Stimulated activated CD4-positive, alpha-beta T cell treated with anti-CD3 and anti-CD28 coated beads, Interleukin-1b, Interleukin-23, amount 100 ng/mL, for 1 hour (primary cell): ENCODE measurements around the gene CAPN5.
"Not testable (repeated sequence)": the region's sequence is repeated elsewhere in the genome, so short reads cannot be mapped to it uniquely, and the experiment has no call there.

ENCODE experiments used
- DNase-seq, 2 donors: peaks; one replicate each; pipeline ENCODE4 v3.0.0-alpha.2; 2020; ENCODE audit warnings: low read depth in 2 of 2

CAPN5 gene

GRCh38 chr11:77066229-77067042 lies at the start of gene CAPN5:
CAPN5 (plus strand) TSS chr11:77066971; CDS start chr11:77084887, 17,916 bp downstream.
- peak; percentile 65 to 81 for DNase-seq

GRCh38 chr11:77018396-77018924 lies 48.3 kb upstream of the CAPN5 start:
- not testable (repeated sequence) for DNase-seq

GRCh38 chr11:77019976-77020595 lies 46.7 kb upstream of the CAPN5 start:
- DNase-seq = no peak

GRCh38 chr11:77020734-77021133 lies 46.0 kb upstream of the CAPN5 start:
- no peak for DNase-seq

GRCh38 chr11:77024745-77025144 lies 42.0 kb upstream of the CAPN5 start:
- DNase-seq = no peak

- no peak for DNase-seq
Observed at GRCh38 chr11:77026221-77026620, 40.5 kb upstream of the CAPN5 start.

- DNase-seq = no peak
Observed at GRCh38 chr11:77026743-77027142, 40.0 kb upstream of the CAPN5 start.

- no peak for DNase-seq
Observed at GRCh38 chr11:77027275-77027674, 39.5 kb upstream of the CAPN5 start.

GRCh38 chr11:77029829-77030228 lies 36.9 kb upstream of the CAPN5 start:
- no peak for DNase-seq

- no peak for DNase-seq
Observed at GRCh38 chr11:77030834-77031414, 35.8 kb upstream of the CAPN5 start.

- no peak for DNase-seq
Observed at GRCh38 chr11:77031599-77031998, 35.2 kb upstream of the CAPN5 start.

- DNase-seq = no peak
Observed at GRCh38 chr11:77035039-77035438, 31.7 kb upstream of the CAPN5 start.

GRCh38 chr11:77035580-77035979 lies 31.2 kb upstream of the CAPN5 start:
- DNase-seq = no peak

- DNase-seq = no peak
Observed at GRCh38 chr11:77036398-77036797, 30.4 kb upstream of the CAPN5 start.

- DNase-seq = no peak
Observed at GRCh38 chr11:77037057-77037456, 29.7 kb upstream of the CAPN5 start.

GRCh38 chr11:77038029-77038824 lies 28.5 kb upstream of the CAPN5 start:
- no peak for DNase-seq

GRCh38 chr11:77038825-77039326 lies 27.9 kb upstream of the CAPN5 start:
- no peak for DNase-seq

- no peak for DNase-seq
Observed at GRCh38 chr11:77039491-77040400, 27.0 kb upstream of the CAPN5 start.

GRCh38 chr11:77040401-77040777 lies 26.4 kb upstream of the CAPN5 start:
- DNase-seq = no peak

- no peak for DNase-seq
Observed at GRCh38 chr11:77040889-77041288, 25.9 kb upstream of the CAPN5 start.
